Endothelial cell of umbilical vein (primary cell): Measurements from ENCODE around the gene SERPIND1.

Experiments
- MYC ChIP-seq: IDR thresholded peaks from one replicate; pipeline ENCODE4 v1.6.1; 2011; ENCODE audit warnings: mild to moderate bottlenecking, low read depth, low read length
- POLR2A ChIP-seq: IDR thresholded peaks from 2 replicates; pipeline ENCODE4 v1.6.1; 2012; ENCODE audit warnings: low read depth, mild to moderate bottlenecking, control low read depth, low read length
- TF ChIP-seq, protein P1 (sequence below), 2 donors: IDR thresholded peaks; 1 replicate in 1 of 2; 2 replicates in 1 of 2; pipeline ENCODE4 v1.5.1; 2011; ENCODE audit warnings: low read length in 2 of 2, mild to moderate bottlenecking in 2 of 2, moderate library complexity in 2 of 2, control low read depth in 1 of 2, inconsistent platforms in 1 of 2, low read depth in 1 of 2; ENCODE audit not compliant: insufficient read depth in 1 of 2; ENCODE audit errors: extremely low read depth in 1 of 2

DNA sequence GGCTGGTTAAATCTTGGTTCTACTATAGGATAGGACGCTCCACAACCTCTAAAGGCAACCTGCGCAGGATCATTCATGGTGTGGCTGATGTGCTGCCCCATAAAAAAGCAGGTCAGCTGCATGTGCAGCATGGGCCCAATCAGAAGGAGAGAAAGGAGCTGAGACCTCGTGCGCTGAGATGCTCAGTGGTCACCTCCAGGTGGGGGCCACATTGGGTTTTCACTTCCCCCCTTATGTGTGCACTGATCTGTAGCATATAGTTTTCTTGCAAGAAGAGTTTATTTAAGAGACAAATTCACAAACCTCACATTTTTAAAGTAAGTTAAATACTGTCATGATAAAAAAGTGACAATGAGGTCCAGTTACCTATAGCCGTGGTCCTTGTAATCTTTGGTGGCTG is 24.3 kb downstream of the SERPIND1 start:
- TF ChIP-seq MYC, result no peak
- no peak for TF ChIP-seq POLR2A
- TF ChIP-seq, protein P1, sequence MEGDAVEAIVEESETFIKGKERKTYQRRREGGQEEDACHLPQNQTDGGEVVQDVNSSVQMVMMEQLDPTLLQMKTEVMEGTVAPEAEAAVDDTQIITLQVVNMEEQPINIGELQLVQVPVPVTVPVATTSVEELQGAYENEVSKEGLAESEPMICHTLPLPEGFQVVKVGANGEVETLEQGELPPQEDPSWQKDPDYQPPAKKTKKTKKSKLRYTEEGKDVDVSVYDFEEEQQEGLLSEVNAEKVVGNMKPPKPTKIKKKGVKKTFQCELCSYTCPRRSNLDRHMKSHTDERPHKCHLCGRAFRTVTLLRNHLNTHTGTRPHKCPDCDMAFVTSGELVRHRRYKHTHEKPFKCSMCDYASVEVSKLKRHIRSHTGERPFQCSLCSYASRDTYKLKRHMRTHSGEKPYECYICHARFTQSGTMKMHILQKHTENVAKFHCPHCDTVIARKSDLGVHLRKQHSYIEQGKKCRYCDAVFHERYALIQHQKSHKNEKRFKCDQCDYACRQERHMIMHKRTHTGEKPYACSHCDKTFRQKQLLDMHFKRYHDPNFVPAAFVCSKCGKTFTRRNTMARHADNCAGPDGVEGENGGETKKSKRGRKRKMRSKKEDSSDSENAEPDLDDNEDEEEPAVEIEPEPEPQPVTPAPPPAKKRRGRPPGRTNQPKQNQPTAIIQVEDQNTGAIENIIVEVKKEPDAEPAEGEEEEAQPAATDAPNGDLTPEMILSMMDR (IDR thresholded peaks at IDR 0.05; ENCODE audit: extremely low read depth in 1 of 2, insufficient read depth in 1 of 2, low read depth in 1 of 2, low read length in 2 of 2), result no peak
